HL-60/S4 treated with retinoic acid at 250 ng/mL for 4 days and 3 days (cell line): ENCODE results near the gene VWA2.

Source experiments
- in situ Hi-C: fragments of 300-500 bp; cut with MboI; formaldehyde crosslinking; loops from 2 replicates; pipeline ENCODE4 v1.7.0; 2022; ENCODE audit warnings: low sequenced_read_pairs

VWA2 gene

GRCh38 chr10:114337510-114338462, 98.7 kb downstream of the VWA2 start:
- in situ Hi-C loops: no loop called here

GRCh38 chr10:114340816-114341215, 101.8 kb downstream of the VWA2 start:
- in situ Hi-C loops: no loop called here
